Measurements from ENCODE around the gene TUBGCP3.

TUBGCP3 gene

GRCh38 chr13:112474869-112475268 is 113.1 kb downstream of the TUBGCP3 start:
- no peak for DNase-seq

GRCh38 chr13:112473818-112474217 is 114.1 kb downstream of the TUBGCP3 start:
- no peak for DNase-seq

- no peak for DNase-seq
These were observed 118.7 kb downstream of the TUBGCP3 start for GRCh38 chr13:112469071-112469745.

GRCh38 chr13:112468069-112468468 is 119.9 kb downstream of the TUBGCP3 start:
- DNase-seq: no peak

GRCh38 chr13:112467236-112467635 is 120.7 kb downstream of the TUBGCP3 start:
- DNase-seq: no peak

- no peak for DNase-seq
These were observed 121.6 kb downstream of the TUBGCP3 start for GRCh38 chr13:112466132-112467058.

- DNase-seq: no peak
These were observed 122.5 kb downstream of the TUBGCP3 start for GRCh38 chr13:112465251-112466131.

GRCh38 chr13:112464720-112465119 is 123.2 kb downstream of the TUBGCP3 start:
- DNase-seq: no peak

GRCh38 chr13:112462408-112462807 is 125.5 kb downstream of the TUBGCP3 start:
- no peak for DNase-seq

- no peak for DNase-seq
These were observed 130.5 kb downstream of the TUBGCP3 start for GRCh38 chr13:112457485-112457884.

GRCh38 chr13:112457081-112457480 is 130.9 kb downstream of the TUBGCP3 start:
- DNase-seq: no peak

GRCh38 chr13:112456138-112457056 is 131.6 kb downstream of the TUBGCP3 start:
- DNase-seq: no peak

- no peak for DNase-seq
These were observed 132.4 kb downstream of the TUBGCP3 start for GRCh38 chr13:112455476-112456059.

- DNase-seq: no peak
These were observed 133.2 kb downstream of the TUBGCP3 start for GRCh38 chr13:112454648-112455334.

- no peak for DNase-seq
These were observed 133.9 kb downstream of the TUBGCP3 start for GRCh38 chr13:112453874-112454647.

GRCh38 chr13:112453207-112453829 is 134.6 kb downstream of the TUBGCP3 start:
- DNase-seq: no peak

- no peak for DNase-seq
These were observed 135.4 kb downstream of the TUBGCP3 start for GRCh38 chr13:112452380-112453206.

- no peak for DNase-seq
These were observed 136.2 kb downstream of the TUBGCP3 start for GRCh38 chr13:112451512-112452379.
